ENCODE data around the gene PPP4R2.

Gene PPP4R2

GRCh38 chr3:72950372-72950771 lies 46.2 kb upstream of the PPP4R2 start:
- Histone ChIP-seq H4K20me1 (ENCODE audit: low read depth, low read length) (no peaks in the 10 kb centered on the region), H3K36me3 (ENCODE audit: low read length) (no peaks in the 10 kb centered on the region), H3K79me2 (ENCODE audit: insufficient read depth, low read length) (no peaks in the 10 kb centered on the region), H3K27me3 (ENCODE audit: low read length) (no peaks in the 10 kb centered on the region), H3K9me3 (ENCODE audit: insufficient read depth, low read length) (no peaks in the 10 kb centered on the region), H2AFZ (ENCODE audit: low read depth, low read length, severe bottlenecking) (no peak overlapping the region), H3K4me2 (ENCODE audit: low read depth, low read length, poor library complexity, severe bottlenecking) (no peak overlapping the region), H3K9ac (ENCODE audit: low read length) (no peak overlapping the region), H3K9me2 (replicated peaks; ENCODE audit: insufficient read depth, low read length) (no peaks in the 10 kb centered on the region), H3K4me3 (ENCODE audit: insufficient read depth, low read length, poor library complexity, severe bottlenecking) (no peak overlapping the region), H3F3A (ENCODE audit: insufficient read depth) (no peaks in the 10 kb centered on the region), H3K27ac (ENCODE audit: low read depth, low read length) (no peak overlapping the region)
- no peak for TF ChIP-seq EZH2phosphoT487 (conservative IDR thresholded peaks at IDR 0.05; ENCODE audit: low read length)
- no peak for TF ChIP-seq CTCF (IDR thresholded peaks at IDR 0.05; ENCODE audit: insufficient read depth, low read length, poor library complexity, severe bottlenecking)

GRCh38 chr3:72950801-72951200 lies 45.8 kb upstream of the PPP4R2 start:
- Histone ChIP-seq H3K4me2 (ENCODE audit: low read depth, low read length, poor library complexity, severe bottlenecking) (no peak overlapping the region), H3K27ac (ENCODE audit: low read depth, low read length) (no peak overlapping the region), H4K20me1 (ENCODE audit: low read depth, low read length) (no peaks in the 10 kb centered on the region), H3K27me3 (ENCODE audit: low read length) (no peaks in the 10 kb centered on the region), H3K36me3 (ENCODE audit: low read length) (no peaks in the 10 kb centered on the region), H3K9me3 (ENCODE audit: insufficient read depth, low read length) (no peaks in the 10 kb centered on the region), H3K9me2 (replicated peaks; ENCODE audit: insufficient read depth, low read length) (no peaks in the 10 kb centered on the region), H3F3A (ENCODE audit: insufficient read depth) (no peaks in the 10 kb centered on the region), H3K4me3 (ENCODE audit: insufficient read depth, low read length, poor library complexity, severe bottlenecking) (no peak overlapping the region), H3K79me2 (ENCODE audit: insufficient read depth, low read length) (no peaks in the 10 kb centered on the region), H3K9ac (ENCODE audit: low read length) (no peak overlapping the region), H2AFZ (ENCODE audit: low read depth, low read length, severe bottlenecking) (no peak overlapping the region)
- TF ChIP-seq CTCF (IDR thresholded peaks at IDR 0.05; ENCODE audit: insufficient read depth, low read length, poor library complexity, severe bottlenecking) = no peak
- TF ChIP-seq EZH2phosphoT487 (conservative IDR thresholded peaks at IDR 0.05; ENCODE audit: low read length) = no peak

- Histone ChIP-seq H3K27ac (ENCODE audit: low read depth, low read length) (no peak overlapping the region), H3F3A (ENCODE audit: insufficient read depth) (no peaks in the 10 kb centered on the region), H3K36me3 (ENCODE audit: low read length) (no peaks in the 10 kb centered on the region), H3K9me3 (ENCODE audit: insufficient read depth, low read length) (no peaks in the 10 kb centered on the region), H2AFZ (ENCODE audit: low read depth, low read length, severe bottlenecking) (no peak overlapping the region), H3K27me3 (ENCODE audit: low read length) (no peaks in the 10 kb centered on the region), H3K4me3 (ENCODE audit: insufficient read depth, low read length, poor library complexity, severe bottlenecking) (no peak overlapping the region), H3K79me2 (ENCODE audit: insufficient read depth, low read length) (no peaks in the 10 kb centered on the region), H4K20me1 (ENCODE audit: low read depth, low read length) (no peaks in the 10 kb centered on the region), H3K4me2 (ENCODE audit: low read depth, low read length, poor library complexity, severe bottlenecking) (no peak overlapping the region), H3K9ac (ENCODE audit: low read length) (no peak overlapping the region), H3K9me2 (replicated peaks; ENCODE audit: insufficient read depth, low read length) (no peaks in the 10 kb centered on the region)
- TF ChIP-seq EZH2phosphoT487 (conservative IDR thresholded peaks at IDR 0.05; ENCODE audit: low read length) (no peak), CTCF (IDR thresholded peaks at IDR 0.05; ENCODE audit: insufficient read depth, low read length, poor library complexity, severe bottlenecking) (no peak)
Observed at GRCh38 chr3:72951259-72951722, 45.3 kb upstream of the PPP4R2 start.
